Endothelial cell of umbilical vein (primary cell): ENCODE results near the gene DST. TPM values are rescaled to one million over a fixed set of nuclear protein-coding genes. Genes with fewer than 3 reads are reported as not detected.

Source experiments
- BruUV-seq: library from RNA; stranded (reverse); fragments of 400-500 nt; replicated peaks from 2 replicates; lab custom pipeline; 2021; lab: Mats Ljungman, UMichigan
- CTCF ChIA-PET: fragments of 300-600, 350-600 bp; sonication (Branson Sonifier 250); formaldehyde crosslinking; loops from one replicate; lab custom pipeline; 2021; ENCODE audit warnings: antibody characterized with exemption, inconsistent platforms; lab: Charles Lee
- POLR2A ChIA-PET: fragments of 300-600, 350-600 bp; sonication (Branson Sonifier 250); formaldehyde crosslinking; loops from one replicate; lab custom pipeline; 2021; ENCODE audit warnings: antibody characterized with exemption, inconsistent platforms; lab: Charles Lee
- DNase-seq: peaks from one replicate; pipeline ENCODE4 v3.0.0-alpha.2; 2011; ENCODE audit warnings: low read depth, low spot score
- FAIRE-seq: peaks from 2 replicates; lab custom pipeline; 2011; peaks lifted over from hg19 to GRCh38; lab: Jason Lieb, UNC
- H2AFZ ChIP-seq: 2 replicates; pipeline ENCODE4 v1.6.0; 2012; ENCODE audit warnings: low read depth, low read length, control low read depth, inconsistent platforms
- H3K27ac ChIP-seq: 2 replicates; pipeline ENCODE4 v1.5.1; 2011; ENCODE audit warnings: low read depth, mild to moderate bottlenecking, control low read depth, low read length, moderate library complexity; ENCODE audit not compliant: insufficient read depth
- H3K27me3 ChIP-seq, 2 experiments: 2 replicates each; pipeline versions ENCODE4 v1.6.0 to v1.6.1; 2011; ENCODE audit warnings: low read length in 2 of 2, mixed read lengths in 1 of 2; ENCODE audit not compliant: control insufficient read depth in 2 of 2, insufficient read depth in 2 of 2
- H3K36me3 ChIP-seq, 2 experiments: 2 replicates in 1 of 2; 3 replicates in 1 of 2; pipeline ENCODE4 v1.5.1; 2011; ENCODE audit warnings: low read length in 2 of 2, mild to moderate bottlenecking in 1 of 2, moderate library complexity in 1 of 2; ENCODE audit not compliant: control insufficient read depth in 2 of 2, insufficient read depth in 2 of 2; ENCODE audit errors: extremely low read depth in 1 of 2
- H3K4me1 ChIP-seq: 3 replicates; pipeline ENCODE4 v1.5.1; 2011; ENCODE audit warnings: mild to moderate bottlenecking, low read length; ENCODE audit not compliant: control insufficient read depth, insufficient read depth; ENCODE audit errors: extremely low read depth
- H3K4me2 ChIP-seq: 2 replicates; pipeline ENCODE4 v1.6.1; 2011; ENCODE audit warnings: low read length, control low read depth, mixed read lengths; ENCODE audit not compliant: insufficient read depth
- H3K4me3 ChIP-seq, 3 experiments: fragments of 200-600 bp in 1 of 3; sonication (generic), shearing (Covaris generic) in 1 of 3; replicated peaks in 1 of 3; 2 replicates each; pipeline ENCODE4 v1.5.1; 2011 to 2016; ENCODE audit warnings: control low read depth in 3 of 3, low read length in 3 of 3, mild to moderate bottlenecking in 2 of 3, inconsistent platforms in 1 of 3, low read depth in 1 of 3, moderate library complexity in 1 of 3; ENCODE audit not compliant: insufficient read depth in 1 of 3
- H3K79me2 ChIP-seq: 2 replicates; pipeline ENCODE4 v1.6.0; 2012; ENCODE audit warnings: low read length, inconsistent platforms; ENCODE audit not compliant: control insufficient read depth, insufficient read depth
- H3K9ac ChIP-seq: replicated peaks from 2 replicates; pipeline ENCODE3; 2011; ENCODE audit warnings: low read length, control low read depth; ENCODE audit not compliant: insufficient read depth; ENCODE audit errors: extremely low read depth
- H3K9me1 ChIP-seq: replicated peaks from 3 replicates; pipeline ENCODE4 v1.6.0; 2011; ENCODE audit warnings: mild to moderate bottlenecking, low read length; ENCODE audit not compliant: control insufficient read depth, insufficient read depth; ENCODE audit errors: extremely low read depth
- H3K9me3 ChIP-seq: replicated peaks from 2 replicates; pipeline ENCODE4 v1.5.1; 2012; ENCODE audit warnings: low read length, inconsistent platforms; ENCODE audit not compliant: control insufficient read depth, insufficient read depth
- H4K20me1 ChIP-seq: replicated peaks from 2 replicates; pipeline ENCODE3; 2011; ENCODE audit warnings: mild to moderate bottlenecking, low read length; ENCODE audit not compliant: control insufficient read depth, insufficient read depth; ENCODE audit errors: extremely low read depth
- EZH2 ChIP-seq: IDR thresholded peaks from 2 replicates; pipeline ENCODE4 v1.6.1; 2012; ENCODE audit warnings: borderline replicate concordance, low read depth, mild to moderate bottlenecking, moderate library complexity, low read length, inconsistent platforms; ENCODE audit not compliant: severe bottlenecking
- FOS ChIP-seq: IDR thresholded peaks from 2 replicates; pipeline ENCODE4 v1.6.1; 2011; ENCODE audit warnings: mild to moderate bottlenecking, low read length, moderate library complexity, borderline replicate concordance; ENCODE audit not compliant: insufficient read depth
- GATA2 ChIP-seq: IDR thresholded peaks from 2 replicates; pipeline ENCODE4 v1.7.0; 2011; ENCODE audit warnings: low read depth, mild to moderate bottlenecking, moderate library complexity, mixed read lengths, low read length; ENCODE audit not compliant: insufficient read length, insufficient read depth
- JUN ChIP-seq: IDR thresholded peaks from 2 replicates; pipeline ENCODE4 v1.6.1; 2011; ENCODE audit warnings: borderline replicate concordance, low read depth; ENCODE audit not compliant: insufficient read length, insufficient read depth
- MAX ChIP-seq: IDR thresholded peaks from 2 replicates; pipeline ENCODE4 v1.6.1; 2011; ENCODE audit not compliant: insufficient read depth, insufficient read length
- MYC ChIP-seq: IDR thresholded peaks from one replicate; pipeline ENCODE4 v1.6.1; 2011; ENCODE audit warnings: mild to moderate bottlenecking, low read depth, low read length
- POLR2A ChIP-seq: IDR thresholded peaks from 2 replicates; pipeline ENCODE4 v1.6.1; 2012; ENCODE audit warnings: low read depth, mild to moderate bottlenecking, control low read depth, low read length
- POLR2AphosphoS5 ChIP-seq: IDR thresholded peaks from 2 replicates; pipeline ENCODE4 v1.6.1; 2012; ENCODE audit warnings: low read depth, mild to moderate bottlenecking, control low read depth, low read length, moderate library complexity; ENCODE audit not compliant: insufficient read depth
- dilution Hi-C: fragments of 300-500 bp; cut with MboI; formaldehyde crosslinking; loops from one replicate; pipeline ENCODE4 v1.15.0; 2019; ENCODE audit warnings: low sequenced_read_pairs; ENCODE audit not compliant: extremely low pct_ligation_motif_present
- intact Hi-C: fragments of 100-400 bp; cut with micrococcal nuclease; formaldehyde crosslinking; loops from one replicate; pipeline ENCODE4 v1.10.0; 2022
- polyA plus RNA-seq, 4 experiments: library from polyadenylated mRNA; depleted of rRNA in 3 of 4; stranded (reverse) in 3 of 4; unstranded in 1 of 4; fragments of >200 nt; gene quantifications; 2 replicates each; pipeline versions ENCODE4 v1.2.1 to v1.2.3, GENCODE V29; 2011 to 2012; ENCODE audit warnings: missing spikeins in 1 of 4
- total RNA-seq: library from RNA; stranded (reverse); gene quantifications from 2 replicates; pipeline ENCODE4 v1.2.3, GENCODE V29; 2021
- TF ChIP-seq, protein P1 (sequence below), 2 donors: IDR thresholded peaks; 1 replicate in 1 of 2; 2 replicates in 1 of 2; pipeline ENCODE4 v1.5.1; 2011; ENCODE audit warnings: low read length in 2 of 2, mild to moderate bottlenecking in 2 of 2, moderate library complexity in 2 of 2, control low read depth in 1 of 2, inconsistent platforms in 1 of 2, low read depth in 1 of 2; ENCODE audit not compliant: insufficient read depth in 1 of 2; ENCODE audit errors: extremely low read depth in 1 of 2

The DST gene
- total and polyA plus RNA-seq, 2 donors (not counting 3 experiments of a cell fraction or from before 2014, with no cell fraction given), result 62.3 to 253 TPM

- ChIA-PET CTCF (interaction anchor here (0.6 to 1.0 kb wide), 2 partner anchors 10 to 59 kb away, joined by 3 read pairs; no protein-coding TSS in a partner anchor), POLR2A (no interaction called here)
- no peak overlapping the region for H3K27ac ChIP-seq
- H3K4me1 ChIP-seq, result no peaks in the 10 kb centered on the region
- H4K20me1 ChIP-seq, result no peaks in the 10 kb centered on the region
- dilution Hi-C loops, result no loop called here
- no peaks in the 10 kb centered on the region for H3K9me1 ChIP-seq
- no peak overlapping the region for H2AFZ ChIP-seq
- DNase-seq, result no peak
- no peak for FAIRE-seq
- H3K4me2 ChIP-seq, result no peak overlapping the region
- H3K27me3 ChIP-seq, result no peaks in the 10 kb centered on the region
- no peaks in the 10 kb centered on the region for H3K9me3 ChIP-seq
- TF ChIP-seq GATA2 (no peak), EZH2 (no peak), JUN (no peak), POLR2AphosphoS5 (no peak), POLR2A (no peak), FOS (no peak), MYC (no peak), MAX (no peak)
- TF ChIP-seq, protein P1, sequence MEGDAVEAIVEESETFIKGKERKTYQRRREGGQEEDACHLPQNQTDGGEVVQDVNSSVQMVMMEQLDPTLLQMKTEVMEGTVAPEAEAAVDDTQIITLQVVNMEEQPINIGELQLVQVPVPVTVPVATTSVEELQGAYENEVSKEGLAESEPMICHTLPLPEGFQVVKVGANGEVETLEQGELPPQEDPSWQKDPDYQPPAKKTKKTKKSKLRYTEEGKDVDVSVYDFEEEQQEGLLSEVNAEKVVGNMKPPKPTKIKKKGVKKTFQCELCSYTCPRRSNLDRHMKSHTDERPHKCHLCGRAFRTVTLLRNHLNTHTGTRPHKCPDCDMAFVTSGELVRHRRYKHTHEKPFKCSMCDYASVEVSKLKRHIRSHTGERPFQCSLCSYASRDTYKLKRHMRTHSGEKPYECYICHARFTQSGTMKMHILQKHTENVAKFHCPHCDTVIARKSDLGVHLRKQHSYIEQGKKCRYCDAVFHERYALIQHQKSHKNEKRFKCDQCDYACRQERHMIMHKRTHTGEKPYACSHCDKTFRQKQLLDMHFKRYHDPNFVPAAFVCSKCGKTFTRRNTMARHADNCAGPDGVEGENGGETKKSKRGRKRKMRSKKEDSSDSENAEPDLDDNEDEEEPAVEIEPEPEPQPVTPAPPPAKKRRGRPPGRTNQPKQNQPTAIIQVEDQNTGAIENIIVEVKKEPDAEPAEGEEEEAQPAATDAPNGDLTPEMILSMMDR (IDR thresholded peaks at IDR 0.05; ENCODE audit: extremely low read depth in 1 of 2, insufficient read depth in 1 of 2, low read depth in 1 of 2, low read length in 2 of 2), result no peak
- H3K4me3 ChIP-seq, result no peak overlapping the region
- no peaks in the 10 kb centered on the region for H3K36me3 ChIP-seq
- no TSS peak for BruUV-seq
- intact Hi-C loops, result no loop called here
- H3K79me2 ChIP-seq, result no peaks in the 10 kb centered on the region
- no peak overlapping the region for H3K9ac ChIP-seq
These were observed 233.7 kb downstream of the DST start for GRCh38 chr6:56408976-56409375.
